ENCODE data around the gene MPO.

MPO gene, protein sequence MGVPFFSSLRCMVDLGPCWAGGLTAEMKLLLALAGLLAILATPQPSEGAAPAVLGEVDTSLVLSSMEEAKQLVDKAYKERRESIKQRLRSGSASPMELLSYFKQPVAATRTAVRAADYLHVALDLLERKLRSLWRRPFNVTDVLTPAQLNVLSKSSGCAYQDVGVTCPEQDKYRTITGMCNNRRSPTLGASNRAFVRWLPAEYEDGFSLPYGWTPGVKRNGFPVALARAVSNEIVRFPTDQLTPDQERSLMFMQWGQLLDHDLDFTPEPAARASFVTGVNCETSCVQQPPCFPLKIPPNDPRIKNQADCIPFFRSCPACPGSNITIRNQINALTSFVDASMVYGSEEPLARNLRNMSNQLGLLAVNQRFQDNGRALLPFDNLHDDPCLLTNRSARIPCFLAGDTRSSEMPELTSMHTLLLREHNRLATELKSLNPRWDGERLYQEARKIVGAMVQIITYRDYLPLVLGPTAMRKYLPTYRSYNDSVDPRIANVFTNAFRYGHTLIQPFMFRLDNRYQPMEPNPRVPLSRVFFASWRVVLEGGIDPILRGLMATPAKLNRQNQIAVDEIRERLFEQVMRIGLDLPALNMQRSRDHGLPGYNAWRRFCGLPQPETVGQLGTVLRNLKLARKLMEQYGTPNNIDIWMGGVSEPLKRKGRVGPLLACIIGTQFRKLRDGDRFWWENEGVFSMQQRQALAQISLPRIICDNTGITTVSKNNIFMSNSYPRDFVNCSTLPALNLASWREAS

DNA sequence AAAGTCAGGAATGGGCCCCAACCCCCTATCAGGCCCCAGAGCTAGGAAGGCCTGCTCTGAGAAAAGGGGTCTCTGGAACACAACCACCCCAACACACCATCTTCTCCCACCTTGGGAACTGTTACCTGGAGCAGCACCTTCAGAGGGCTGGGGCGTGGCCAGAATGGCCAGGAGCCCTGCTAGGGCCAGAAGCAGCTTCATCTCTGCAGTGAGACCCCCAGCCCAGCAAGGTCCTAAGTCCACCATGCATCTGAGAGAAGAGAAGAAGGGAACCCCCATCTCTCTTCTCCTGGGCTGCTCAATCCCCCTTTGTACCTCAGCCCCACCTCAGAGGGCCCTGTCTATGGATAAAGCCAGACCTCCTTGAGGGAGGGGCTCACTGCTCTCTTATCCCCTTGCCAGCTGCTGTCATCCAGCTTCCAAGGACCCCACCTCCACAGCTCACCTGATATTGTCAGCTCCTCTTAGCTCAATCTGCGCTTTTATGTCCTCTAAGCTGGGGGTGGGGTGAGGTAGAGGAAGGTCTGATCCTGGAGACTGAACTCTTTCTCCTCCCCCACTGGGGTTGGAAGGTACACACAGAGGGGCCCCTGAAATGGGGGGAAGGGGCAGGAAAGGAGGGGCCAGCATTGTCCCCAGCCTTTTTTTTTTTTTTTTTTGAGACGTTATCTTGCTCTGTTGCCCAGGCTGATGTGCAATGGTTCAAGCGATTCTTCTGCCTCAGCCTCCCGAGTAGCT is at the start of gene MPO:
Gene MPO (minus strand): TSS at position 456 of the 738 bp plus-strand sequence. CDS start 177 bp downstream, at position 279.
- in situ Hi-C loops (cut with MboI; ENCODE audit: low pct_unique_long_range_greater_than_20kb, low sequenced_read_pairs, unreplicated experiment), result no loop called here
- TF ChIP-seq, protein P1, sequence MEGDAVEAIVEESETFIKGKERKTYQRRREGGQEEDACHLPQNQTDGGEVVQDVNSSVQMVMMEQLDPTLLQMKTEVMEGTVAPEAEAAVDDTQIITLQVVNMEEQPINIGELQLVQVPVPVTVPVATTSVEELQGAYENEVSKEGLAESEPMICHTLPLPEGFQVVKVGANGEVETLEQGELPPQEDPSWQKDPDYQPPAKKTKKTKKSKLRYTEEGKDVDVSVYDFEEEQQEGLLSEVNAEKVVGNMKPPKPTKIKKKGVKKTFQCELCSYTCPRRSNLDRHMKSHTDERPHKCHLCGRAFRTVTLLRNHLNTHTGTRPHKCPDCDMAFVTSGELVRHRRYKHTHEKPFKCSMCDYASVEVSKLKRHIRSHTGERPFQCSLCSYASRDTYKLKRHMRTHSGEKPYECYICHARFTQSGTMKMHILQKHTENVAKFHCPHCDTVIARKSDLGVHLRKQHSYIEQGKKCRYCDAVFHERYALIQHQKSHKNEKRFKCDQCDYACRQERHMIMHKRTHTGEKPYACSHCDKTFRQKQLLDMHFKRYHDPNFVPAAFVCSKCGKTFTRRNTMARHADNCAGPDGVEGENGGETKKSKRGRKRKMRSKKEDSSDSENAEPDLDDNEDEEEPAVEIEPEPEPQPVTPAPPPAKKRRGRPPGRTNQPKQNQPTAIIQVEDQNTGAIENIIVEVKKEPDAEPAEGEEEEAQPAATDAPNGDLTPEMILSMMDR (IDR thresholded peaks at IDR 0.05; ENCODE audit: extremely low read depth, insufficient read depth, missing control alignments), result no peak
- DNase-seq (ENCODE audit: low spot score), result peak; percentile 20

DNA sequence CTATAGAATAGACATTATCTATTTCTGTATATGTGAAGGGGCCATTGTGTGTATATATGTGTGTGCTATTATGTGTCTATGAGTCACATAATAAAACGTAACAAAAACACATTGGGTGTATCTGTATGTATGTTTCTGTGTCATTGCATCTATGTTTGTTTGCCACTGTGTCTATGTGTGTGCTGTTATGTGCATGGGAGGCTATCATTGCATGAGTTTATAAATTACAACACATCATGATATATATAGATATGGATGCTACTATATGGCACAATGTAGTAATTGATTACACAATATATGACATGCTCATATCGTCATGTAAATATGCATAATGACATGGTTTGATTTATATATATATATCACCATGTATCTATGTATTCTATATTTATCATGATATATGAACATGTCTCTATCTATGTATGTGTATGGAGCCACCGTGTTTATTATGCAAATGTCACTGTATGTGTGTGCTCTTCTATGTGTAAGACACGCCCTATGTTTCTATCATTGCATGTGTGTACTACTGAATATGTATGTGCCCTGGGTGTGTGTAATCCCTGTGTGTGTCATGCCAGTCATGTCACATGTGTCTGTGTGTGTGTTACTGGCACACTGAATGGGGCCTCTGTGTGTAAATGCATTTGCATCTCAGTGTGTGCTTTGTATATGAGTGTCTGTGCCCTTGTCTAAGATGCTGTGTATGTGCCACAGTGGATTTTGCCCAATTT is 49.2 kb upstream of the MPO start:
- TF ChIP-seq, protein P1 (IDR thresholded peaks at IDR 0.05; ENCODE audit: extremely low read depth, insufficient read depth, missing control alignments), result no peak
- in situ Hi-C loops (cut with MboI; ENCODE audit: low pct_unique_long_range_greater_than_20kb, low sequenced_read_pairs, unreplicated experiment), result no loop called here
- no peak for DNase-seq (ENCODE audit: low spot score)

DNA sequence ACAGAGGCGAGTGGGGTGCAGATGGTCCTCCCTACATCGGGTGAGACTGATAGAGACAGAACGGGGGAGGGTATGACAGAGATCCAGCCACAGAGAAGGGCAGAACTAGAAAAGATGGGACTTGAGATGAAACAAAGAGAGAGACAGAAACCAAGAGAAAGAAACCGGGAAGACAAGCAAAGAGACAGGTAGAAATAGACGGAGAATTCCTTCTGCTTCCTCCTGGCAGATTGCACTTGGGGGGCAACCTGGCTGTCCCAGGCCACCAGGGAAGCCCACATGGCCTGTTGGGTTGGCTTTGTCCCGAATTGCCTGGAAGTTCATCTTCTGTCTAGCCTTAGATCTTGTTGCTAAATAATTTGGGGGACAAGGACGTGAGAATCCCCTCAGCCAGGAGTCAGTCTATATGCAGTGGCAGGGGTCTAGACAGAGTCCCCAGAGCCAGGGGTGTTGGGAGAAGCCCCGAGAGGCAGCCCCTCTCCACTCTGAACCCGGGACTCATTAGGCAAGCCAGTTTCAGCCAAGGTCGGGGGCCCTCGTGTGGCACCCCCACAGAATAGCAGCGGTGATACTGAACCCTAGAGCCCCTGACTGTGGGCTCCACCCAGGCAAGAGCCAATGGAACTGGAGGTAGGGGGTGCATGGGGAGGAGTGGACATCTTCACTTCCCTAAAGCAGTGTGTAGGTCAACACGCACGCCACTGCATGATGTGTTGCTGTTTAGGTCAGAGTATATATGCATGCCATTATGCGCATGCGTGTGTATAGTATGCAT is 48.5 kb upstream of the MPO start:
- TF ChIP-seq, protein P1 (IDR thresholded peaks at IDR 0.05; ENCODE audit: extremely low read depth, insufficient read depth, missing control alignments), result peak; percentile 63
- DNase-seq (ENCODE audit: low spot score), result peak; percentile 81
- in situ Hi-C loops (cut with MboI; ENCODE audit: low pct_unique_long_range_greater_than_20kb, low sequenced_read_pairs, unreplicated experiment), result no loop called here

DNA sequence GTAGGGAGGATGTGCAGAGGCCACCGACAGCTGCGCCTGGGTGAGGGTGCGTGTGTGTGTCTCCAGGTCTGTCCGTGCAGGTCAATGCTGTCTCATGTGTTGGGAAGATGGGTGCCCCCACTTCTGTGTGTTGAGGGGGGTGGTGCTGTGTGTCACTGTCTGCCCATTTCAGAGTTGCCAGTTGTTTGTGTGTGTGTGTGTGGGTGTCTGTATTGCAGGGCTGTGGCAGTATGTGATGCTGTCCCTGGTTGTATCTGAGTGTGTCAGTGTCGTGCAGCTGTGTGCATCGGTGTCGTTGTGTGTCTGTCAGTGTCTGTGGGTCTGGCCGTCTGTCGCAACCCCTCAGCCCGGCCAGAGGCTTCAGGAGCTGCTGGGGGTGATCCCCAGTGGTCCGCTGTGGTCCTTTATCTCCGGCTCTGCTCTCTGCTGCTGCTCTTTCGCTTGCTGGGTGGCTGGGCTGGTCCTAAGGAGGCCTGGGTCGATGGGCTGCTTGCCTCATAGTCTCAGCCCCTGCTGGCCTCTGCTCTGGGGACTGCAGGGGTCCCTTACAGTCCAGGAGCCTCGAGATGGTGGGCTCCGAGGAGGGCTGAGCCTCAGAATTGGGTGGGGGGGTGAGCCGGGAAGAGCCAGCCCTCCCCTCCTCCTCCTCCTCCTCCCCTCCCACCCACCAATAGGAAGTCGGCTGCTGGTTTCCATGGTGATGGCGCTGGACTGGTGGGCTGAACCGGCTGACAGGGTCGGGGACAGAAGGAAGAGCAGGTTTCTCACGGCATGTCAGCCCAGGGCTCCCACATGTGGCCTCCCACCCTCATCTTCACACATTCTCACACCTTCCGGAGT is 47.7 kb upstream of the MPO start, which contains the start of gene TSPOAP1:
Gene TSPOAP1 (minus strand): TSS at position 601 of the 840 bp plus-strand sequence. CDS start 875 bp downstream, outside the sequence.
- TF ChIP-seq, protein P1 (IDR thresholded peaks at IDR 0.05; ENCODE audit: extremely low read depth, insufficient read depth, missing control alignments), result no peak
- in situ Hi-C loops (cut with MboI; ENCODE audit: low pct_unique_long_range_greater_than_20kb, low sequenced_read_pairs, unreplicated experiment), result no loop called here
- DNase-seq (ENCODE audit: low spot score), result peak; percentile 80

DNA sequence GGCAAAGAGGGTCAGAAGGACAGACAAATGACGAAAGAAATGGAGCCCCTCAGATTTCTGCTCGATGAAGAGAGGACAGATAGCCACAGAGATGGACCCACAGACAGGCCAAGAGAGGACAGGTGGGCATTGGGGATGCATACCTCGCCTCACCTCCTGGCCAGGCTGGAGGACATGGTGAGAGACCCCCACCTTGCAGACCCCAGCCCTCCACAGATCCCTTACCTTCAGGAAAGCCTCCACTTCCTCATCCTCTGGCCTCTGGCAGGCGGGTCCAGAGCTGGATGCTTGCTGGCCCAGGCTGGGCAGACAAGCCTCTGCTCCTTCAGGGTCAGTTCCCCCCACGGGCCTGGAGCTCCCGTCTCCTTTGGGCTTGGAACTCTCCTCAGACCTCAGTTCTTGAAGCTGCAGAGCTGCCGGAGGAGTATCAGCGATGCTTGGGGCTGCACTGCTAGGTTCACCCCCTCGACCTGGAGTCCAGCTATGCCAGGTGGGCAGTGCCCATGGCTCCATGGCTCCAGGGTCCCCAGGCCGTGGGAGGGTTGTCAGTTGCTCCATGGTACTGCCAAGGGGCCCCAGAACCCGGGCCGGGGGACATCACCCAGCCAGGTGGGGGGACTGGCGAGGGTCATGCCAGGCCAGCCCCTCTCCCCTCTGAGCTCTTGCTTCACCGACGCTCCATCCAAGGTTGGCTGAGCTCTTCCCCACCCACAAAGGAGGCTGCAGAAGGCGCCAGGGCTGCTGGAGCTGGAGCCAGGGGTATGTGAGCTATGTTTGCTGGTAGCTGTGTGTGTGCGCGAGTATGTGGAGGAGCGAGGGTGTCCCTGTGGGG is 46.8 kb upstream of the MPO start:
- no peak for DNase-seq (ENCODE audit: low spot score)
- in situ Hi-C loops (cut with MboI; ENCODE audit: low pct_unique_long_range_greater_than_20kb, low sequenced_read_pairs, unreplicated experiment), result no loop called here
- TF ChIP-seq, protein P1 (IDR thresholded peaks at IDR 0.05; ENCODE audit: extremely low read depth, insufficient read depth, missing control alignments), result no peak

Measured in GM13977 (cell line).